ENCODE results near the gene ZFP90.

DNA sequence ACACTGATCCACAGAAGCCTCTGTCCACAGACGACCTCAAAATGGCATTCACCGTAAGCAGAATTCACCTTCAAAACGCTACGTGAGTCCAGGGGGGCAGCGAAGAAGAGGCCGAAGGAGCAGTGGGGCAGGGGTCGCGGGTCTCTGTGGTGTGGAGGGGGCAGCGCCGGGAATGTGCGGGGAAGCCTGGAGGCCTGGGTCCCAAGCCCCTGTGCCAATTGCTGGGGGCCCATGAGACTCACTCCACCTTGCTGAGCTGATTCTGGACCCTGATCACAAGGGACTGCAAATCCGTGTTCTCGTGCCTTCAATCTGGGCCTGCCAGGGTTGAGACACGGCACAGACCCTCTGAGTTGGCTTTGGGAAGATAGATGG lies 47.5 kb upstream of the ZFP90 start:
- TF ChIP-seq CTCF (conservative IDR thresholded peaks at IDR 0.05) (no peak), ZFX (IDR thresholded peaks at IDR 0.05) (no peak)
